ENCODE results near the gene ARHGEF4. TPM values are rescaled to one million over a fixed set of nuclear protein-coding genes. Genes with fewer than 3 reads are reported as not detected.
A peak's percentile ranks its signal among the peaks of the same experiment; 100 is the strongest.

Gene ARHGEF4
- total and polyA plus RNA-seq, 2 donors (not counting 3 experiments of a cell fraction or from before 2014, with no cell fraction given): not detected

GRCh38 chr2:130963849-130964793, 127.4 kb downstream of the ARHGEF4 start:
- intact Hi-C loops (cut with micrococcal nuclease): no loop called here
- Histone ChIP-seq H2AFZ (ENCODE audit: low read depth, low read length) (no peak overlapping the region), H3K4me3 (replicated peaks in 1 of 3; ENCODE audit: insufficient read depth in 1 of 3, low read depth in 1 of 3, low read length in 3 of 3) (no peak overlapping the region), H3K4me2 (ENCODE audit: insufficient read depth, low read length) (no peak overlapping the region), H3K9me1 (replicated peaks; ENCODE audit: control insufficient read depth, extremely low read depth, insufficient read depth, low read length) (no peaks in the 10 kb centered on the region), H3K27ac (ENCODE audit: insufficient read depth, low read depth, low read length) (no peak overlapping the region), H3K27me3 (ENCODE audit: control insufficient read depth in 2 of 2, insufficient read depth in 2 of 2, low read length in 2 of 2) (peaks cover 29 to 31% of the 10 kb centered on the region in 2 experiments), H3K79me2 (ENCODE audit: control insufficient read depth, insufficient read depth, low read length) (no peaks in the 10 kb centered on the region), H3K4me1 (ENCODE audit: control insufficient read depth, extremely low read depth, insufficient read depth, low read length) (no peaks in the 10 kb centered on the region), H3K9ac (replicated peaks; ENCODE audit: extremely low read depth, insufficient read depth, low read length) (no peak overlapping the region), H3K9me3 (replicated peaks; ENCODE audit: control insufficient read depth, insufficient read depth, low read length) (no peaks in the 10 kb centered on the region), H4K20me1 (replicated peaks; ENCODE audit: control insufficient read depth, extremely low read depth, insufficient read depth, low read length) (no peaks in the 10 kb centered on the region), H3K36me3 (ENCODE audit: control insufficient read depth in 2 of 2, extremely low read depth in 1 of 2, insufficient read depth in 2 of 2, low read length in 2 of 2) (no peaks in the 10 kb centered on the region)
- dilution Hi-C loops (cut with MboI; ENCODE audit: extremely low pct_ligation_motif_present, low sequenced_read_pairs): no loop called here
- CTCF ChIA-PET: interaction anchor here (1.0 kb wide), 1 partner anchor 167 kb away, joined by 3 read pairs; no protein-coding TSS in a partner anchor
- POLR2A ChIA-PET: no interaction called here
- FAIRE-seq: peak; percentile 47
- no peak for DNase-seq (ENCODE audit: low read depth, low spot score)
- TF ChIP-seq CTCF (IDR thresholded peaks at IDR 0.05; ENCODE audit: extremely low read depth in 1 of 2, insufficient read depth in 1 of 2, low read depth in 1 of 2, low read length in 2 of 2) (peak; percentile 6 to 31), GATA2 (IDR thresholded peaks at IDR 0.05; ENCODE audit: insufficient read depth, insufficient read length, low read depth, low read length) (no peak), EZH2 (IDR thresholded peaks at IDR 0.05; ENCODE audit: borderline replicate concordance, low read depth, low read length, severe bottlenecking) (peak; percentile 79), FOS (IDR thresholded peaks at IDR 0.05; ENCODE audit: borderline replicate concordance, insufficient read depth, low read length) (no peak)
- BruUV-seq (replicated peaks): no TSS peak

Data from endothelial cell of umbilical vein (primary cell).